Activated CD4-positive, CD25-positive, alpha-beta regulatory T cell treated with anti-CD3 and anti-CD28 coated beads, Interleukin-2, amount 50 U/mL, for 24 hours (primary cell): ENCODE results near the gene POTEE.
"Not testable (repeated sequence)": the region's sequence is repeated elsewhere in the genome, so short reads cannot be mapped to it uniquely, and the experiment has no call there.

ENCODE experiments used
- ATAC-seq, 2 donors: fragments of 150-1000 bp; cut with Tn5 transposase; one replicate each; pipeline ENCODE4 v1.10.0; 2021; ENCODE audit warnings: mild to moderate bottlenecking in 1 of 2, moderate library complexity in 1 of 2

POTEE gene

DNA sequence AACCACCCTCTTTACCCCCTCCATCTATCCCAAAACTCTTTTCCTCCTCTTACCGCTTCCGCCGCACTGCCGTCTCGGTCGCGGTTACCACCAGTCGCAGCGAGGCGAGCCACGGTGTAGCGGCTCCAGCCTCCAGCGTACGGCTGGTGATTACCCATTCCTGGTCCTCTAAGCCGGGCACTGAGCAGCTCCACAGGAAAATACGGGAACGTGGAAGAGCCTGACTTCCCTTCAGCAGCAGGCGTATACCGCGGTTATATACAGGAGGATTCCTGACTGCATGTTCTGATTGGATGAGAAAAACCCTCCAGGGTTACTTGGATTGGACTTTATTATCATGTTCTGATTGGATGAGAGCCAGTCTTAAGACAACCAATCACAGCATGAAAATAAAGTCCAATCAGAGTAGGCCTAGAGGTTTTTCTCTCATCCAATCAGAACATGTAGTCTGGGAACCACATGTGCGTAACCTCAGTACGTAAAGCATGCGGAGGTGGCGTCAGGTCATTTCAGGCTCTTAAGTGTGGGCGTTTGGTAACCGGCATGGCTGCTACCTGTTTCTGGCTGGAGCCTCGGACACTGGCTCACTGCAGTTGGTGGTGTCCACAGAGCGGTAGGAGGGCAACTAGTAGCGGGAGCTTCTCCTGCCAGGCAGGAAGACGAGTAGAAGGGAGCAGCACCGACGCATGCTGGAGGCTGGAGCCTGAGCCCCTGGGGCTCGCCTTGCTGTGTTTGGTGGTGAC, at the start of gene POTEE:
Gene POTEE, plus strand, starts transcription at position 507 of the 743 bp plus-strand sequence. CDS start 8,867 bp downstream, outside the sequence.
- not testable (repeated sequence) for ATAC-seq

DNA sequence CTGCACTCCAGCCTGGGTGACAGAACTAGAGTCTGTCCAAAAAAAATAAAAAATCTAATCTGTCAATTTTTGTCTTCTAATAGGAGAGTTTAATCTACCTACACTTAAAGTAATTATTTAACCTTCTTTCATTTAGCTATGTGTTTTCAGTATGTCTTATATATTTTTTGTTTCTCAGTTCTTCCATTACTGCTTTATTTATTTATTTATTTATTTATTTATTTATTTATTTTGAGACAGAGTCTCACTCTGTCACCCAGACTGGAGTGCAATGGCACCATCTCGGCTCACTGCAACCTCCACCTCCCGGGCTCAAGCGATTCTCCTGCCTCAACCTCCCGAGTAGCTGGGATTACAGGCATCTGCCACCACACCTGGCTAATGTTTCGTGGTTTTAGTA, 43.8 kb upstream of the POTEE start:
- ATAC-seq: not testable (repeated sequence)

DNA sequence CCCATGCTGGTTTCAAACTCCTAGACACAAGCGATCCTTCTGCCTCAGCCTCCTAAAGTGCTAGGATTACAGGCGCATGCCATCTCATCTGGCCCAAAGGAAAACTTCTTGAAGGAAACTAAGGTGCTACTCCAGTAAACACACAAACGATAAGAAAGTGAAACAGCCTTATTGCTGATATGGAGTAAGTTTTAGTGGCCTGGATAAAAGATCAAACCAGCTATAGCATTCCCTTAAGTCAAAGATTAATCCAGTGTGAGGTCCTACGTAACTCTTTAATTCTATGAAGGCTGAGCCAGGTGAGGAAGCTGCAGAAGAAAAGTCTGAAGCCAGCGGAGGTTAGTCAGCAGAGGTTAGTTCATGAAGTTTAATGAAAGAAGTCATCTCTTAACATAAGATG, 40.8 kb upstream of the POTEE start:
- no peak for ATAC-seq

DNA sequence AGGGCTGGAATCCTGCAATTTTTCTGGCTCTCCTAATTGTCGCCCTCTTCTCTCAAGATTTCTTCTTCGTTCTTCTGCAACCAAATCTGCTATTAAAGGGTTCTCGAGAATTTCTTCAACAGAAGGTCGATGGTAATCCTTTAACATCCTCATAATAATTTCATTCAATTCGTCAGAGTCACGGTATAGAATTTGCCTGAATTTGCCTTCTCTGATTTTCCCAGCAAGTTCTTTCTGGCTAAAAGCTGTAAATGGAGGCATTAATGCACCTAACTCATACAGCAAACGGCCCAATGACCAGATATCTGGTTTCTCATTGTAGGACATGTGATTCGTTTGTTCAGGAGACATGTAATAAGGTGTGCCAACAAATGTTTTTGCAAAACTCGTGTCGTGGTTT, 31.3 kb upstream of the POTEE start:
- not testable (repeated sequence) for ATAC-seq

- not testable (repeated sequence) for ATAC-seq
These were observed 30.5 kb upstream of the POTEE start for GRCh38 chr2:131178721-131179418.

GRCh38 chr2:131181451-131181850, 27.9 kb upstream of the POTEE start:
- not testable (repeated sequence) for ATAC-seq

DNA sequence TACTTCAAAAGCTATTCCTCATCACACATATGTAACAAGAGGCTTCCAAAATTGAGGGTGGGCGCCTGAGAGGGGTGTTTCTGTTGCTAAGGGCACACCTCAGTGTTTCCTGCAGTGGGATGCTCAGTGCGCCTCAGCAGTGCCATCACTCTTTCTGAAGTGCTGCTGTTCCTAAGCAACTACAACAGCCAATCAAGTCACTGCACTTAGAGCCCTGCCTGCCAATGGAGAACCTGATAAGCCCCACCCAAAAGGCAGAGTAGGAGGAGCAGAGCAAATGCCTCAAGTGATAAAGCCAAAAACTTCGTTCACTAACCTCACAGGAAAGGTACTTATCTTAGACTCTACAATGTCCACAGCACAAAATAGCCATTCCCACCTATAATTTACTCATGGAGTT, 15.9 kb upstream of the POTEE start:
- not testable (repeated sequence) for ATAC-seq

DNA sequence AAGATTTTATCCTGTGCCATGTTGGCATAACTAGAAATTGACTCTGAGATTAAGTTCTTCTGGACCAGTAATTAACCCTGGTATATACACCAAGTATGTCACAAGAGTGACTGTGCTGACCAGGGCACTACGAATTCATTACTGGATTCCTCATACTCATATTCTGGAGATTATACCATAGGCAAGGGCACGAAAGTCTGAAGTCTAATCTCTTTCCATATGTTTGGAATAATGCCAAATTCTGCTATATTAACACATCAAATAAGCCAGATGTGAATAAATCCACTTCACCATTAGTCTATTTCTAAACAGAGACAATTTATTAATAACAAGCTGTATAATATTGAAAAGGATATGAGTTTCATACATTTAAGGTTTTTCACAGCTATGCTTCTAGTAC, 13.2 kb upstream of the POTEE start:
- ATAC-seq: not testable (repeated sequence)

DNA sequence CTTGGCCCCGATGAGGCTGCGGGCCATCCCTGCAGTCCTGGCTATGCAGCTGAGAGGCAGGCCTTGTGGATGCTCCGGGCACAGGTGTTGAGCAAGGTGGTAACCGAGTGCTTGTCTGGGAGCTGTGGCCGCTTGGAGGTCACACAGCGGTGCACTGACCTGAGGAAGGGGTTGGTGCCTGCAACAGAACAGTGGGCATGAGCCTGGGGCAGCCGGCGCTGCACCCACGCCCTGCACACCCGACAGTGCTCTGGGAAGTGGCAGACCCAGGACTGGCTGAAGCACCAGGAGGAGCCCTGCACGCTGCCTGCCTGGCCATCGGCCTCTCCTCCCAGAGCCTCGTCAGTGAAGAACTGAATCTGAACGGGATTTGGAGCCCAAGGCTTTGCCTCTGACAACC, 8.2 kb upstream of the POTEE start:
- no peak for ATAC-seq

GRCh38 chr2:131207839-131208238, 1.5 kb upstream of the POTEE start:
- not testable (repeated sequence) for ATAC-seq

GRCh38 chr2:131209773-131210104, 403 bp downstream of the POTEE start:
- not testable (repeated sequence) for ATAC-seq

GRCh38 chr2:131210434-131211211, 1.3 kb downstream of the POTEE start:
- not testable (repeated sequence) for ATAC-seq

GRCh38 chr2:131217238-131217986, 8.1 kb downstream of the POTEE start:
- ATAC-seq: not testable (repeated sequence)

GRCh38 chr2:131235543-131236449, 26.5 kb downstream of the POTEE start:
- ATAC-seq: not testable (repeated sequence)
